Erythroblast (primary cell): Measurements from ENCODE around the gene ZNF684.
"Not testable (repeated sequence)": the region's sequence is repeated elsewhere in the genome, so short reads cannot be mapped to it uniquely, and the experiment has no call there.

Experiments used
- DNase-seq, 2 experiments: peaks; one replicate each; lab custom pipeline; 2025; lab: John Stamatoyannopoulos, UW
- GATA1 ChIP-seq: IDR thresholded peaks from 2 replicates; pipeline ENCODE4 v1.6.1; 2011; ENCODE audit warnings: low read depth, mild to moderate bottlenecking, control low read depth, low read length, moderate library complexity
- POLR2A ChIP-seq: IDR thresholded peaks from 2 replicates; pipeline ENCODE4 v1.6.1; 2011; ENCODE audit warnings: mild to moderate bottlenecking, low read length

Gene ZNF684

GRCh38 chr1:40531381-40532061 is at the start of gene ZNF684:
Gene ZNF684, plus strand, starts transcription at chr1:40531637. Its CDS starts 1,530 bp downstream, at chr1:40533167.
- TF ChIP-seq POLR2A: peak; percentile 73
- no peak for TF ChIP-seq GATA1
- peak; percentile 89 to 91 for DNase-seq

- peak in 1 of 2 experiments; percentile 10 for DNase-seq
- no peak for TF ChIP-seq POLR2A
- no peak for TF ChIP-seq GATA1
Measured at GRCh38 chr1:40495315-40495903, 36.0 kb upstream of the ZNF684 start.

- DNase-seq: not testable (repeated sequence)
Measured at GRCh38 chr1:40502651-40503050, 28.8 kb upstream of the ZNF684 start.

GRCh38 chr1:40507973-40508372 is 23.5 kb upstream of the ZNF684 start:
- TF ChIP-seq GATA1 (no peak), POLR2A (no peak)
- no peak for DNase-seq

- DNase-seq: peak; percentile 83 to 85
- no peak for TF ChIP-seq GATA1
- peak; percentile 79 for TF ChIP-seq POLR2A
Measured at GRCh38 chr1:40508375-40509341, 22.8 kb upstream of the ZNF684 start, which contains the start of gene EXO5. Gene EXO5, plus strand, starts transcription at chr1:40508767. Its CDS starts 5,778 bp downstream, at chr1:40514545.

GRCh38 chr1:40519517-40519916 is 11.9 kb upstream of the ZNF684 start:
- DNase-seq: no peak

GRCh38 chr1:40530735-40531380 is 579 bp upstream of the ZNF684 start:
- peak in 1 of 2 experiments; percentile 50 for DNase-seq
- TF ChIP-seq GATA1 (no peak), POLR2A (no peak)

More at GRCh38 chr1:40519517-40519916, 11.9 kb upstream of the ZNF684 start:
- TF ChIP-seq GATA1 (no peak), POLR2A (no peak)

GRCh38 chr1:40532062-40532389 is 589 bp downstream of the ZNF684 start:
- TF ChIP-seq GATA1 (no peak), POLR2A (no peak)
- no peak for DNase-seq

GRCh38 chr1:40532844-40533424 is 1.5 kb downstream of the ZNF684 start:
- no peak for TF ChIP-seq POLR2A
- TF ChIP-seq GATA1: no peak
- DNase-seq: peak; percentile 70 to 72

GRCh38 chr1:40534589-40534988 is 3.2 kb downstream of the ZNF684 start:
- DNase-seq: no peak

GRCh38 chr1:40535732-40536131 is 4.3 kb downstream of the ZNF684 start:
- TF ChIP-seq GATA1 (no peak), POLR2A (no peak)
- DNase-seq: no peak

More at GRCh38 chr1:40534589-40534988, 3.2 kb downstream of the ZNF684 start:
- no peak for TF ChIP-seq POLR2A
- no peak for TF ChIP-seq GATA1

GRCh38 chr1:40539338-40539737 is 7.9 kb downstream of the ZNF684 start:
- no peak for DNase-seq
- TF ChIP-seq GATA1 (no peak), POLR2A (no peak)

- TF ChIP-seq GATA1: no peak
- TF ChIP-seq POLR2A: no peak
- no peak for DNase-seq
Measured at GRCh38 chr1:40546957-40547356, 15.5 kb downstream of the ZNF684 start.
